Endothelial cell of umbilical vein (primary cell): ENCODE data around the gene PRKAG1.

Experiments used
- CTCF ChIP-seq, 2 donors: IDR thresholded peaks; 1 replicate in 1 of 2; 2 replicates in 1 of 2; pipeline ENCODE4 v1.5.1; 2011; ENCODE audit warnings: low read length in 2 of 2, mild to moderate bottlenecking in 2 of 2, moderate library complexity in 2 of 2, control low read depth in 1 of 2, inconsistent platforms in 1 of 2, low read depth in 1 of 2; ENCODE audit not compliant: insufficient read depth in 1 of 2; ENCODE audit errors: extremely low read depth in 1 of 2
- EZH2 ChIP-seq: IDR thresholded peaks from 2 replicates; pipeline ENCODE4 v1.6.1; 2012; ENCODE audit warnings: borderline replicate concordance, low read depth, mild to moderate bottlenecking, moderate library complexity, low read length, inconsistent platforms; ENCODE audit not compliant: severe bottlenecking
- POLR2A ChIP-seq: IDR thresholded peaks from 2 replicates; pipeline ENCODE4 v1.6.1; 2012; ENCODE audit warnings: low read depth, mild to moderate bottlenecking, control low read depth, low read length
- POLR2AphosphoS5 ChIP-seq: IDR thresholded peaks from 2 replicates; pipeline ENCODE4 v1.6.1; 2012; ENCODE audit warnings: low read depth, mild to moderate bottlenecking, control low read depth, low read length, moderate library complexity; ENCODE audit not compliant: insufficient read depth

DNA sequence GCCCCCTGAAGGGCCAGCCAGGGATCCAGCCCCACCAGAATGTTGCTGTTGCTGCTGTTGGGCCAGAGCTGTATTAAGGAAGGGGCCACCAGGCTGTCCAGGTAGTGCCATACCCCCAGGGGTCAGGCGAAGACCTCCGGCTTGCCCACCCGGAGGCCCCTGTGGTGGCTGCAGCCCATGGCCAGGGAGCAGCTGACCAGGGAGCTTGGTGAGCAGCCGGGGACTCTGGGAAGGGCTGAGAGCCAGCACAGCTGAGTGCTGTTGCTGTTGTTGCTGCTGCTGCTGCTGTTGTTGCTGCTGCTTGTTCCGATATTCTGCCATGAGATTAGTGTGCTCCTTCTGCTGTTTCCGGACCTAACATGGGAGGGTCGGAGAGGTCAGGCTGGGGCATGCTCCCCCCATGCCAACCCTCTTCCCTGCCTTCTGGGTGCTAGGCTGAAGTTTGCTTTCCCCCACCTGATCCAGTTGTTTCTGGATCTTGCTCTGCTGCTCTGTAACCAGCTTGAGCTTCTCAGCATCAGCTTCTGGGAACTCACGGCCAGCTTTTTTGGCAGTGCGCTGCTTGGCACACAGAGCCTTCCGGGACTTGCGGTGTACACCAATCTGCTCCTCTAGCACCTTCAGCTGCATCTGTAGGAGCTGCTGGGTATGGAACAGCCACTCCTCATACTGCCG, 15.2 kb upstream of the PRKAG1 start:
- TF ChIP-seq POLR2AphosphoS5 (no peak), EZH2 (no peak), CTCF (IDR thresholded peaks at IDR 0.05; ENCODE audit: extremely low read depth in 1 of 2, insufficient read depth in 1 of 2, low read depth in 1 of 2, low read length in 2 of 2) (no peak), POLR2A (no peak)
